GM12873 (cell line): ENCODE data around the gene IGF2BP2.

Source experiments
- TF ChIP-seq, protein P1 (sequence below): IDR thresholded peaks from 2 replicates; pipeline ENCODE4 v1.5.1; 2012; ENCODE audit warnings: low read depth, mild to moderate bottlenecking, moderate library complexity, low read length, control low read depth; ENCODE audit not compliant: insufficient read depth; ENCODE audit errors: missing control alignments

IGF2BP2 gene

DNA sequence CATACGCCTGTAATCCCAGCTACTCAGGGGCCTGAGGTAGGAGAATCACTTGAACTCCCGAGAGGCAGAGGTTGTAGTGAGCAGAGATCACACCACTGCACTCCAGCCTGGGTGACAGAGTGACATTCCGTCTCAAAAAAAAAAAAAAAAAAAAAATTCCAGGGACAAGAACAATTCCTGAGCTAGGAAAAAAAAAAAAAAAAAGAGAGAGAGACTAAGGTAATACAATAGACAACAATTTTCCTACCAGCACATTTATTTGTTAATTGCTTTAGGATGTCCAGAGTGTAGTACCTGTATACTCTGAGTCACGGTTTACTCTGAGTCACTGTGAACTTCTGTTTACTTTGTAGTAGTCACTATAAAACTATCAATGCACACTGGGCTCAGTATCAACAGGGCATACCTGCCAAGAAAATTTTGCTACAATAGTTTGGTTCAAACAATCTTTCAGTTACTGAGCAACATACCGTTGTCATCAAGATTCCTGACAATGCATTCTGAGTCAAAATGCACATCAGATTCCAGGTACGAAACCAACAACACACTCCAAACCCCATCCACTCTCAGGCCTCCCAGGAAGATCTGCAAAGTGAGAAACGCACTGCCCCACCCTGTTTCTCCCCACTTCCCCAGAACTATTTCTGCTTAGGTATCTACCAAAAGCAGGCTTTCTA, 28.3 kb downstream of the IGF2BP2 start:
- TF ChIP-seq, protein P1, sequence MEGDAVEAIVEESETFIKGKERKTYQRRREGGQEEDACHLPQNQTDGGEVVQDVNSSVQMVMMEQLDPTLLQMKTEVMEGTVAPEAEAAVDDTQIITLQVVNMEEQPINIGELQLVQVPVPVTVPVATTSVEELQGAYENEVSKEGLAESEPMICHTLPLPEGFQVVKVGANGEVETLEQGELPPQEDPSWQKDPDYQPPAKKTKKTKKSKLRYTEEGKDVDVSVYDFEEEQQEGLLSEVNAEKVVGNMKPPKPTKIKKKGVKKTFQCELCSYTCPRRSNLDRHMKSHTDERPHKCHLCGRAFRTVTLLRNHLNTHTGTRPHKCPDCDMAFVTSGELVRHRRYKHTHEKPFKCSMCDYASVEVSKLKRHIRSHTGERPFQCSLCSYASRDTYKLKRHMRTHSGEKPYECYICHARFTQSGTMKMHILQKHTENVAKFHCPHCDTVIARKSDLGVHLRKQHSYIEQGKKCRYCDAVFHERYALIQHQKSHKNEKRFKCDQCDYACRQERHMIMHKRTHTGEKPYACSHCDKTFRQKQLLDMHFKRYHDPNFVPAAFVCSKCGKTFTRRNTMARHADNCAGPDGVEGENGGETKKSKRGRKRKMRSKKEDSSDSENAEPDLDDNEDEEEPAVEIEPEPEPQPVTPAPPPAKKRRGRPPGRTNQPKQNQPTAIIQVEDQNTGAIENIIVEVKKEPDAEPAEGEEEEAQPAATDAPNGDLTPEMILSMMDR: no peak

DNA sequence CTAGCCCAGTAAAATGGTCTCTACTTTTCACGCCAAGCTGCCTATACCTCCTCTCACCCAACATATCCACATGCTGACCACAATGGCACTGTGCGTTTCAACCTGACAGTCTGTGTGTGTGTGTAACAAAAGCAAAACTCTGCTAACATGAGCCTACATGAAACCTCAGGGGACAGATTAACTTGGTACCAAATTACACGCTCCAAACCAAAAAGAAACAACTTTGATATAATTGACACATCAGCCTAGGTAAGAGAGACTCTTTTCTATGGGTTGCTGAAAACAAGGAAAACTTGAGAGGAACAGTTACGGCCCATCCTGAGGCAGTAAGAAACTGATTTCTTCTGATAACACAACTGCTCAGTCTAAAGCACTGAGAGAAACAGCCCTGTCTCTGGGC, 31.5 kb downstream of the IGF2BP2 start:
- TF ChIP-seq, protein P1: no peak

DNA sequence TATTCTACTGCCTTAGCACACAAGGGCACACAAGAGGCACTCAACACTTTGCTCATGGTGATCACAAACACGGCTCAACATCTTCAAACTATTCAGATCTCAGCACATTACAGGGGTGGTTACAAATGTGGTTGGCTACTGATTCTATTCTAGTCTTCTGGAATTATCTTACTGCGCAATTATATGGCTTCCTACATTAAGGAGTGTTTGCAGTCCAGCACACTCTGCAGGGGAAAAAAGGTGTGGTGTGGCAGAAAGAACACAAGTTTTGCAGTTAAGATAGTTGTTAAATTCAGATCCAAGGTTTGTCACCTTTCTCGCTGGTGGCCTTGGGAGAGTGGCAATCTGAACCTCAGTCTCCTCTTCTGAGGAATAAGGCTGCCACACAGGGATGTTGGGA, 31.9 kb downstream of the IGF2BP2 start:
- TF ChIP-seq, protein P1: no peak

DNA sequence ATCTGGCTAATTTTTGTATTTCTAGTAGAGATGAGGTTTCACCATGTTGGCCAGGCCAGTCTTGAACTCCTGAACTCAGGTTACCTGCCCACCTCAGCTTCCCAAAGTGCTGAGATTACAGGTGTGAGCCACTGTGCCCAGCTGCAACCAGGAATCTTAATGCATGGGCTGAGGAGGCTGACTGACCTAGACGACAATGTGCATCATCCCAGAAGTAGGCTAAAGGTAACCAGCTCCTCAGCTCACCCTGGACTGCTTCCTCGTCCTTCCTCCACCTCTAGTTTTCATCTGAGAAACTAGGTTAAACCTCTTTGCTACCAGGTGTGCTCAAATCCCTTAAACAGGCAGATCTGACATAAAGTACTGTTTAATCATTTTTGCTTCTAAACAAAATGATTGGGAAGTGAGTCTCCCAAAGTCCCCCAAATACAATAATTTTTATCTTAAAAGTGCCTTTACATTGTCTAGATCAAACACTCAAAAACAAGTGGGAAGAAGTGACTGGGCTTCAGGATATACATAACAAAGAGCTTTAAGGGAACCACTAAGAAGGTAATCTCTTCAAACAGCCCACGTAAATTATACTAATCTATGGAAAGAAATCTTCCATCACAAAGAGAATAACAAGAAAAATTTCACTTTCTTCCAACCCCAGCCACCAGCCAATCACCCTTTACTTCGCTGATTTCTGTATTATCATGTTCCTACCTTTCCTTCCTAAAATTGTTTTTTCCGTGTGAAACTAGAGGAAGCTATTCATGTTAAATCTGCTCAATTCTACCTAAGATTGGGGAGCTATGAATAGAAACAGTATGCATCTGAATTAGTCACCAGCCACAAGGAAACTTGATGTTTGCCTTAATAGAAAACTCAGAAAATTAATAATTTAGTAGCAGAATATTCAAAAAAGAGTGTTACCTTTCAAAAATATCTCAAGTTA, 34.7 kb downstream of the IGF2BP2 start:
- TF ChIP-seq, protein P1: no peak

DNA sequence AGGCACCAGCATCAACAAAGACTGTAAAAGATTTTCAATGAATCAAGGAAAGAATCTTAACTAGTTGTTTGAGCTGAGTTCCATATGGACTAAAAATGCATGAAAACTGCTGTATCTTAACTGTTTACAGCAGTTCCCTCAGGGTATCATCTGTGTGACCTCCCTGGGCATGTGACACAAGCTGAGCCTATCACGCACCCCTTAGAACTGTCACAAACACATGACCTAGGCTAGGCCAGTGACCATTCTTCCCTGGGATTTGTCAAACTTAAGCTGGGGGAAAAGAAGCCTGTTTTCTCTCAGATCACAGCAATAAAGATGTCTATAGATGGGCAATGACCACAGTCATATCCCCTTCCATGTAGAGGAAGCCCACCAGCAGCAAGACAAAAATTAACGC, 35.7 kb downstream of the IGF2BP2 start:
- TF ChIP-seq, protein P1: no peak

DNA sequence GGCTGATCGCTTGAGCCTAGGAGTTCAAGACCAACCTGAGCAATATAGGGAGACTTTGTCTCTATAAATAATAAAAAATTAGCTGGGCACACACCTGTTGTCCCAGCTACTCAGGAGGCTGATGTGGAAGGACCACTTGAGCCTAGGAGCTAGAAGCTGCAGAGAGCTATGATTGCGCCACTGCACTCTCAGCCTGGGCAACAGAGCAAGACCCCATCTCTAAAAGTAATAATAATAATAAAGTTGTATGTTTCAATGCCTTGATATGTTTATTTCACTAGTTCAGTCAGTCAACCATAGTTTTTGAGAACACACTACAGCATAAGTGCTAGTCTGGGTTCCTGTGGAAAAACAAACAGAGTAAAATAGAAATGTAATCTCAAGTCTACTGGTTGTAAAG, 36.5 kb downstream of the IGF2BP2 start:
- TF ChIP-seq, protein P1: no peak
